HCT116 (cell line): ENCODE data around the gene CD109. TPM values are rescaled to one million over a fixed set of nuclear protein-coding genes. Genes with fewer than 3 reads are reported as not detected.
A peak's percentile ranks its signal among the peaks of the same experiment; 100 is the strongest.

Experiments used
- ATAC-seq: fragments of 200-7000 bp; cut with Tn5 transposase; 2 replicates; pipeline ENCODE4 v1.9.1; 2020; ENCODE audit warnings: mild to moderate bottlenecking, moderate library complexity
- BruUV-seq: library from RNA; stranded (reverse); fragments of 400-500 nt; replicated peaks from 2 replicates; lab custom pipeline; 2021; lab: Mats Ljungman, UMichigan
- CTCF ChIA-PET: fragments of 300-600 bp; sonication (Branson Sonifier 250); formaldehyde crosslinking; loops from one replicate; lab custom pipeline; 2021; ENCODE audit warnings: antibody characterized with exemption; lab: Charles Lee
- POLR2A ChIA-PET: fragments of 300-600, 350-600 bp; sonication (Branson Sonifier 250); formaldehyde crosslinking; loops from one replicate; lab custom pipeline; 2021; ENCODE audit warnings: antibody characterized with exemption; lab: Charles Lee
- RAD21 ChIA-PET, 2 experiments: fragments of 300-600 bp; sonication (Branson Sonifier 250); formaldehyde crosslinking; loops; one replicate each; lab custom pipeline; 2023; ENCODE audit warnings: low total read pairs in 2 of 2; ENCODE audit not compliant: uncharacterized antibody in 2 of 2, unreplicated experiment in 2 of 2, low non-redundant PET in 1 of 2; lab: Charles Lee
- DNase-seq: peaks from one replicate; pipeline ENCODE4 v3.0.0-alpha.2; 2010; ENCODE audit warnings: low read depth, low spot score
- H2AFZ ChIP-seq: fragments of 200-600 bp; shearing (Covaris generic), sonication (generic); 2 replicates; pipeline ENCODE4 v1.6.1; 2017; ENCODE audit warnings: low read depth, mixed run types, mixed read lengths, antibody characterized with exemption, low read length; ENCODE audit not compliant: poor library complexity, severe bottlenecking
- H3K27ac ChIP-seq: 2 replicates; pipeline ENCODE4 v1.5.1; 2012; ENCODE audit warnings: low read depth, low read length
- H3K27me3 ChIP-seq: fragments of 200-600 bp; sonication (generic); 2 replicates; pipeline ENCODE4 v1.6.1; 2016; ENCODE audit warnings: mixed run types, low read length, mixed read lengths; ENCODE audit not compliant: insufficient read depth
- H3K36me3 ChIP-seq, 2 experiments: fragments of 200-500 bp in 1 of 2; fragments of 200-600 bp in 1 of 2; sonication (Bioruptor generic) in 1 of 2; sonication (generic) in 1 of 2; 2 replicates each; pipeline versions ENCODE4 v1.5.1 to v1.6.1; 2014 to 2016; ENCODE audit warnings: low read length in 2 of 2, inconsistent platforms in 1 of 2, mixed read lengths in 1 of 2, mixed run types in 1 of 2; ENCODE audit not compliant: insufficient read depth in 2 of 2, control insufficient read depth in 1 of 2
- H3K4me1 ChIP-seq, 2 experiments: fragments of 200-600 bp in 1 of 2; sonication (generic) in 1 of 2; 2 replicates each; pipeline versions ENCODE4 v1.5.1 to v1.6.1; 2012 to 2017; ENCODE audit warnings: low read length in 2 of 2, inconsistent platforms in 1 of 2, mild to moderate bottlenecking in 1 of 2, mixed read lengths in 1 of 2, mixed run types in 1 of 2, moderate library complexity in 1 of 2; ENCODE audit not compliant: insufficient read depth in 2 of 2, control insufficient read depth in 1 of 2
- H3K4me2 ChIP-seq: fragments of 200-600 bp; sonication (generic); 2 replicates; pipeline ENCODE4 v1.6.1; 2017; ENCODE audit warnings: mixed run types, low read length, mixed read lengths
- H3K4me3 ChIP-seq, 2 experiments: fragments of 200-600 bp in 1 of 2; sonication (generic) in 1 of 2; replicated peaks in 1 of 2; 2 replicates each; pipeline ENCODE4 v1.5.1; 2011 to 2016; ENCODE audit warnings: low read length in 2 of 2, control low read depth in 1 of 2, low read depth in 1 of 2, mild to moderate bottlenecking in 1 of 2, mixed read lengths in 1 of 2, mixed run types in 1 of 2
- H3K79me2 ChIP-seq: fragments of 200-600 bp; sonication (generic); 2 replicates; pipeline ENCODE4 v1.6.1; 2017; ENCODE audit warnings: mild to moderate bottlenecking, mixed run types, low read length, moderate library complexity, mixed read lengths; ENCODE audit not compliant: insufficient read depth
- H3K9ac ChIP-seq: fragments of 200-600 bp; sonication (generic); 2 replicates; pipeline ENCODE4 v1.6.1; 2016; ENCODE audit warnings: low read length, mixed read lengths
- H3K9me2 ChIP-seq: fragments of 200-600 bp; sonication (generic), shearing (Covaris generic); 2 replicates; pipeline ENCODE4 v1.6.1; 2017; ENCODE audit warnings: mixed run types, mild to moderate bottlenecking, moderate library complexity; ENCODE audit not compliant: insufficient read depth
- H3K9me3 ChIP-seq, 2 experiments: fragments of 200-500 bp in 1 of 2; fragments of 200-600 bp in 1 of 2; sonication (Bioruptor generic) in 1 of 2; sonication (generic) in 1 of 2; 2 replicates each; pipeline ENCODE4 v1.6.1; 2014 to 2017; ENCODE audit warnings: low read length in 2 of 2, mixed read lengths in 2 of 2, inconsistent platforms in 1 of 2, low read depth in 1 of 2, mild to moderate bottlenecking in 1 of 2, mixed run types in 1 of 2, moderate library complexity in 1 of 2; ENCODE audit not compliant: control insufficient read depth in 1 of 2, insufficient read depth in 1 of 2
- H4K20me1 ChIP-seq: fragments of 200-600 bp; sonication (generic), shearing (Covaris generic); 2 replicates; pipeline ENCODE4 v1.6.1; 2017; ENCODE audit warnings: mixed run types, mild to moderate bottlenecking, moderate library complexity; ENCODE audit not compliant: insufficient read depth
- CBX3 ChIP-seq: IDR thresholded peaks from 2 replicates; pipeline ENCODE4 v1.6.1; 2012; ENCODE audit warnings: low read depth
- CEBPB ChIP-seq: IDR thresholded peaks from 2 replicates; pipeline ENCODE4 v1.6.1; 2012; ENCODE audit warnings: low read depth
- CTCF ChIP-seq, 3 experiments: fragments of 200-600 bp in 1 of 3; sonication (generic) in 1 of 3; IDR thresholded peaks in 2 of 3; conservative IDR thresholded peaks in 1 of 3; 2 replicates each; pipeline ENCODE4 v1.5.1; 2012 to 2017; ENCODE audit warnings: low read depth in 2 of 3, low read length in 2 of 3, antibody characterized with exemption in 1 of 3, borderline replicate concordance in 1 of 3, control low read depth in 1 of 3, mild to moderate bottlenecking in 1 of 3, mixed read lengths in 1 of 3, mixed run types in 1 of 3, moderate library complexity in 1 of 3; ENCODE audit not compliant: insufficient read depth in 1 of 3
- EGR1 ChIP-seq: IDR thresholded peaks from 2 replicates; pipeline ENCODE4 v1.6.1; 2012; ENCODE audit warnings: low read depth
- ELF1 ChIP-seq: IDR thresholded peaks from 2 replicates; pipeline ENCODE4 v1.6.1; 2012; ENCODE audit warnings: low read depth, borderline replicate concordance
- EZH2 ChIP-seq: fragments of 200-600 bp; sonication (generic); IDR thresholded peaks from 2 replicates; pipeline ENCODE4 v1.6.1; 2017; ENCODE audit warnings: antibody characterized with exemption, mixed run types
- FOSL1 ChIP-seq: IDR thresholded peaks from 2 replicates; pipeline ENCODE4 v1.6.1; 2012; ENCODE audit warnings: low read depth
- JUND ChIP-seq: IDR thresholded peaks from 2 replicates; pipeline ENCODE4 v1.6.1; 2012
- POLR2A ChIP-seq: IDR thresholded peaks from 2 replicates; pipeline ENCODE4 v1.7.0; 2011; ENCODE audit warnings: borderline replicate concordance; ENCODE audit not compliant: insufficient read depth, insufficient read length; ENCODE audit errors: extremely low read depth
- POLR2AphosphoS5 ChIP-seq: IDR thresholded peaks from 2 replicates; pipeline ENCODE4 v1.6.1; 2011; ENCODE audit warnings: mild to moderate bottlenecking, low read depth, low read length, moderate library complexity
- SIN3A ChIP-seq: IDR thresholded peaks from 2 replicates; pipeline ENCODE4 v1.6.1; 2012; ENCODE audit warnings: low read depth
- SP1 ChIP-seq: IDR thresholded peaks from 2 replicates; pipeline ENCODE4 v1.6.1; 2012; ENCODE audit warnings: low read depth
- SRF ChIP-seq: IDR thresholded peaks from 2 replicates; pipeline ENCODE4 v1.6.1; 2012; ENCODE audit warnings: low read depth
- TCF7L2 ChIP-seq: IDR thresholded peaks from 2 replicates; pipeline ENCODE4 v1.7.0; 2011; ENCODE audit warnings: borderline replicate concordance, inconsistent platforms; ENCODE audit not compliant: insufficient read depth, insufficient read length; ENCODE audit errors: extremely low read depth
- YY1 ChIP-seq: IDR thresholded peaks from 2 replicates; pipeline ENCODE4 v1.6.1; 2011; ENCODE audit warnings: low read length, low read depth, moderate library complexity, mild to moderate bottlenecking; ENCODE audit not compliant: insufficient replicate concordance; ENCODE audit errors: extremely low read depth
- ZBTB33 ChIP-seq: IDR thresholded peaks from 2 replicates; pipeline ENCODE4 v1.6.1; 2011; ENCODE audit warnings: mild to moderate bottlenecking, low read length, moderate library complexity; ENCODE audit not compliant: insufficient replicate concordance; ENCODE audit errors: extremely low read depth
- ZFX ChIP-seq: fragments of 450-650 bp; IDR thresholded peaks from 2 replicates; pipeline ENCODE4 v1.6.1; 2017
- intact Hi-C: fragments of 100-400 bp; cut with micrococcal nuclease; formaldehyde crosslinking; loops from 2 replicates; pipeline ENCODE4 v1.10.0; 2022
- total RNA-seq: library from RNA; stranded (reverse); gene quantifications from one replicate; pipeline ENCODE4 v1.2.1, GENCODE V29; 2021; ENCODE audit not compliant: unreplicated experiment
- TF ChIP-seq, protein P1 (sequence below): IDR thresholded peaks from 2 replicates; pipeline ENCODE4 v1.6.1; 2012

CD109 gene
- total RNA-seq, 1 experiment from 2014 or later: 42.1 TPM

GRCh38 chr6:73653571-73654424 is 42.2 kb upstream of the CD109 start, which contains the start of gene SLC17A5:
Gene SLC17A5 (minus strand): TSS chr6:73653992. CDS start chr6:73653886, 106 bp downstream.
- Histone ChIP-seq H3K9me2 (no peaks in the 10 kb centered on the region), H3K79me2 (peaks cover 32% of the 10 kb centered on the region), H3K4me1 (peaks cover 50 to 74% of the 10 kb centered on the region in 2 experiments), H2AFZ (peak within 1 kb of the TSS; percentile 67), H3K27me3 (no peaks in the 10 kb centered on the region), H3K36me3 (no peaks in the 10 kb centered on the region), H3K4me3 (peak within 1 kb of the TSS; percentile 68 to 76), H3K9me3 (no peaks in the 10 kb centered on the region), H4K20me1 (no peaks in the 10 kb centered on the region), H3K27ac (peak within 1 kb of the TSS; percentile 93), H3K4me2 (peak within 1 kb of the TSS; percentile 90), H3K9ac (peak within 1 kb of the TSS; percentile 82)
- intact Hi-C loops: loop anchor here (2.0 to 10.0 kb wide), 3 partner anchors 71 to 369 kb away; no protein-coding TSS in a partner anchor
- CTCF ChIA-PET: interaction anchor here (0.7 to 2.2 kb wide), 16 partner anchors 9 to 368 kb away, joined by 3 to 10 read pairs (median 4); partner anchors contain the start of genes EEF1A1 and MTO1
- no TSS peak for BruUV-seq
- ATAC-seq (peak; percentile 84), DNase-seq (peak; percentile 86)
- POLR2A ChIA-PET: interaction anchor here (0.6 to 3.3 kb wide), 14 partner anchors 12 to 401 kb away, joined by 3 to 33 read pairs (median 4); partner anchors contain the start of genes EEF1A1 and MTO1
- RAD21 ChIA-PET: interaction anchor here in 1 of 2 experiments (1.6 kb wide), 1 partner anchor 130 kb away, joined by 4 read pairs; no protein-coding TSS in a partner anchor
- TF ChIP-seq, protein P1, sequence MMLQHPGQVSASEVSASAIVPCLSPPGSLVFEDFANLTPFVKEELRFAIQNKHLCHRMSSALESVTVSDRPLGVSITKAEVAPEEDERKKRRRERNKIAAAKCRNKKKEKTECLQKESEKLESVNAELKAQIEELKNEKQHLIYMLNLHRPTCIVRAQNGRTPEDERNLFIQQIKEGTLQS: no peak
- peak; percentile 62 for TF ChIP-seq SP1
- no peak for TF ChIP-seq ZFX
- no peak for TF ChIP-seq TCF7L2
- peak; percentile 61; the same call in 1 of the 2 replicates for TF ChIP-seq EGR1
- TF ChIP-seq CBX3: no peak
- TF ChIP-seq FOSL1: no peak
- TF ChIP-seq POLR2A: peak; percentile 41
- no peak for TF ChIP-seq SRF
- TF ChIP-seq ELF1: no peak
- no peak for TF ChIP-seq JUND
- peak; percentile 98 for TF ChIP-seq YY1
- TF ChIP-seq CEBPB: no peak; the same call in 1 of the 2 replicates
- TF ChIP-seq EZH2: no peak
- peak; percentile 58 for TF ChIP-seq SIN3A
- TF ChIP-seq CTCF (IDR thresholded peaks at IDR 0.05 in 2 of 3, conservative IDR thresholded peaks at IDR 0.05 in 1 of 3; ENCODE audit: borderline replicate concordance in 1 of 3, insufficient read depth in 1 of 3, low read depth in 2 of 3, low read length in 2 of 3): no peak
- peak; percentile 79 for TF ChIP-seq POLR2AphosphoS5
- TF ChIP-seq ZBTB33: no peak
